Heart right ventricle (tissue), 16 donors: ENCODE data around the gene YARS1. TPM values are rescaled to one million over a fixed set of nuclear protein-coding genes. Genes with fewer than 3 reads are reported as not detected.

Experiments used
- ATAC-seq, 8 donors: fragments of 200-7000 bp; cut with Tn5 transposase; one replicate each; pipeline ENCODE4 v1.9.1; 2020; ENCODE audit warnings: mild to moderate bottlenecking in 8 of 8, moderate library complexity in 8 of 8, moderate number of reproducible peaks in 1 of 8
- DNase-seq, 2 donors: peaks; one replicate each; pipeline ENCODE4 v3.0.0-alpha.2; 2020
- H3K27ac ChIP-seq, 10 donors: fragments of 200-600 bp; sonication (generic) in 2 of 10; one replicate each; pipeline versions ENCODE4 v1.5.0 to v1.8.0; 2020 to 2022; ENCODE audit warnings: mild to moderate bottlenecking in 3 of 10
- H3K27me3 ChIP-seq, 7 donors: fragments of 200-600 bp; one replicate each; pipeline ENCODE4 v1.8.0; 2021 to 2022; ENCODE audit warnings: mild to moderate bottlenecking in 2 of 7
- H3K36me3 ChIP-seq, 9 donors: fragments of 200-600 bp; sonication (generic) in 1 of 9; one replicate each; pipeline versions ENCODE4 v1.5.0 to v1.8.0; 2020 to 2022; ENCODE audit warnings: mild to moderate bottlenecking in 2 of 9
- H3K4me1 ChIP-seq, 9 donors: fragments of 200-600 bp; sonication (generic) in 1 of 9; one replicate each; pipeline versions ENCODE4 v1.5.0 to v1.8.0; 2020 to 2022; ENCODE audit warnings: mild to moderate bottlenecking in 4 of 9
- H3K4me3 ChIP-seq, 10 donors: fragments of 200-600 bp; sonication (generic) in 2 of 10; one replicate each; pipeline versions ENCODE4 v1.5.0 to v1.8.0; 2020 to 2022; ENCODE audit warnings: mild to moderate bottlenecking in 7 of 10, moderate library complexity in 2 of 10
- H3K9me3 ChIP-seq, 11 donors: fragments of 200-600 bp in 10 of 11; sonication (generic) in 2 of 11; one replicate each; pipeline versions ENCODE4 v1.5.0 to v1.8.0; 2013 to 2022; ENCODE audit warnings: mild to moderate bottlenecking in 2 of 11, control low read depth in 1 of 11, moderate library complexity in 1 of 11
- WGBS, 2 donors: extraction: QIAGEN DNeasy Blood & Tissue Kit; methylation state at CpG; one replicate each; pipeline ENCODE4 v1.1.7; 2013; ENCODE audit warnings: inconsistent platforms in 1 of 2; 5-methylcytosine and 5-hydroxymethylcytosine counted together
- intact Hi-C, 10 donors: fragments of 100-400 bp; cut with DNase I; formaldehyde crosslinking; loops; one replicate each; pipeline versions ENCODE4 v1.11.1 to v1.14.2; 2022
- polyA plus RNA-seq, 2 donors: library from polyadenylated mRNA; stranded (reverse); fragments of 200-250 nt; gene quantifications; one replicate each; pipeline ENCODE4 v1.2.3, GENCODE V29; 2013
- total RNA-seq, 10 donors: library from RNA; stranded (reverse); fragmentation: NEBNext Ultra II Directional in 3 of 10; extraction: Animal tissue kit (Norgen Biotek cat#: 25700) in 3 of 10; gene quantifications; one replicate each; pipeline versions ENCODE4 v1.2.1 to v1.2.4, GENCODE V29; 2021 to 2023
- TF ChIP-seq, protein P1 (sequence below), 9 donors: fragments of 200-600 bp; sonication (generic) in 2 of 9; IDR thresholded peaks; one replicate each; pipeline versions ENCODE4 v1.5.0 to v1.8.0; 2021 to 2022; ENCODE audit warnings: antibody characterized with exemption in 9 of 9, mild to moderate bottlenecking in 5 of 9, moderate library complexity in 1 of 9
- donor health status: Arrhythmogenic right ventricular cardiomyopathy.
- donor health status: ischemic (EF 13 %, LVEDD 7.1; RV severe dilation, severe dysfunction).
- donor health status: healthy with polysubstance abuse.
- donor health status: DM: no; HTN: yes; CAD: no.
- donor health status: DM: no; HTN: no; CAD: no.
- donor health status: ischemic (EF 25% LVEDD 6.9; RV normal size, moderate dysfunction).
- donor health status: ischemic (EF 25% LVEDD 5.7; RV mildly dilated, moderate dysfunction).
- donor health status: healthy.
- donor health status: DM: yes; HTN: yes; CAD: no.
- donor health status: Ischemic cardiomyopathy.
- donor health status: ischemic (EF 35%, LVEDD 5.7; RV mildly dilated, moderate dysfunction).
- donor health status: nonischemic (EF 11% LVEDD 7.7; RV severe dilation, severe dysfunction).
- donor health status: DM: yes; HTN: yes; CAD: no.
- donor health status: PGD.
- donor health status: ischemic (EF 29% LVEDD 5.4; RV normal size, mild dysfunction).
- donor health status: nonischemic (EF 23%, LVEDD 6.1; RV moderate dilation, normal function).

YARS1 gene
- total and polyA plus RNA-seq, 12 donors = 20.5 to 48.5 (median 31.0) TPM

DNA sequence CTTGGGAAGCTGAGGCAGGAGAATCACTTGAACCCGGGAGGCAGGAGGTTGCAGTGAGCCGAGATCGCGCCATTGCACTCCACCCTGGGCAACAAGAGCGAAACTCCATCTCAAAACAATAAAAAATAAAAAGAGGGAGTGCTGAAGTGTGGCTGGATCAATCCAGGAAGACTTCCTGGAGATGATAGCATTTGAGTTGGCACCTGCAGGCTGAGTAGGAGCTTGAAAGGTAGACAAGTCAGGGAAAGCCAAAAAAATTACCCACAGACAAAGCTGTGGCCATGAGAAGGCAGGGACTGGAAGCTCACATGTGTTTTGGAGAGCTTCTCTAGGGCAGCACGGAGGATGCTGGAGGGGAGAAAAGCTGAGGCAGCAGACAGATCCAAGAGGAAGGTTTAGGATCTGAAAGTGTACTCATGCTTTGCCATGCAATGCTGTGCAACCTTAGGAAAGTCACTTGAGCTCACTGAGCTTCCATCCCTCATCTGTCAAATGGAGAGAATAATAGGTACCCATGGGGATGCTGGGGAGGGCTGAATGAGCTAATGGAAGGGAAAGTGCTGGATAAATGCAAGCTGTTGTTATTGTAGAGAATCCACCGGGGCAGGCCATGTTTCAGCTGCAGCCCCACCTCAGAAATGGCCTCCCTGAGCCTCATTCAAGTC is 88.6 kb downstream of the YARS1 start:
- TF ChIP-seq, protein P1, sequence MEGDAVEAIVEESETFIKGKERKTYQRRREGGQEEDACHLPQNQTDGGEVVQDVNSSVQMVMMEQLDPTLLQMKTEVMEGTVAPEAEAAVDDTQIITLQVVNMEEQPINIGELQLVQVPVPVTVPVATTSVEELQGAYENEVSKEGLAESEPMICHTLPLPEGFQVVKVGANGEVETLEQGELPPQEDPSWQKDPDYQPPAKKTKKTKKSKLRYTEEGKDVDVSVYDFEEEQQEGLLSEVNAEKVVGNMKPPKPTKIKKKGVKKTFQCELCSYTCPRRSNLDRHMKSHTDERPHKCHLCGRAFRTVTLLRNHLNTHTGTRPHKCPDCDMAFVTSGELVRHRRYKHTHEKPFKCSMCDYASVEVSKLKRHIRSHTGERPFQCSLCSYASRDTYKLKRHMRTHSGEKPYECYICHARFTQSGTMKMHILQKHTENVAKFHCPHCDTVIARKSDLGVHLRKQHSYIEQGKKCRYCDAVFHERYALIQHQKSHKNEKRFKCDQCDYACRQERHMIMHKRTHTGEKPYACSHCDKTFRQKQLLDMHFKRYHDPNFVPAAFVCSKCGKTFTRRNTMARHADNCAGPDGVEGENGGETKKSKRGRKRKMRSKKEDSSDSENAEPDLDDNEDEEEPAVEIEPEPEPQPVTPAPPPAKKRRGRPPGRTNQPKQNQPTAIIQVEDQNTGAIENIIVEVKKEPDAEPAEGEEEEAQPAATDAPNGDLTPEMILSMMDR (IDR thresholded peaks at IDR 0.05) = no peak
- 89 to 90% methylated on average over 7 of the region's 7 CpGs for WGBS, 2 donors
- no peak overlapping the region for H3K27ac ChIP-seq
- intact Hi-C loops = no loop called here
- ATAC-seq (no peak), DNase-seq (no peak)
- H3K4me1 ChIP-seq = peaks cover 6 to 21% (median 12%) of the 10 kb centered on the region in 9 donors
- no peaks in the 10 kb centered on the region for H3K36me3 ChIP-seq
- no peaks in the 10 kb centered on the region for H3K9me3 ChIP-seq
- H3K27me3 ChIP-seq = no peaks in the 10 kb centered on the region
- no peak overlapping the region for H3K4me3 ChIP-seq

DNA sequence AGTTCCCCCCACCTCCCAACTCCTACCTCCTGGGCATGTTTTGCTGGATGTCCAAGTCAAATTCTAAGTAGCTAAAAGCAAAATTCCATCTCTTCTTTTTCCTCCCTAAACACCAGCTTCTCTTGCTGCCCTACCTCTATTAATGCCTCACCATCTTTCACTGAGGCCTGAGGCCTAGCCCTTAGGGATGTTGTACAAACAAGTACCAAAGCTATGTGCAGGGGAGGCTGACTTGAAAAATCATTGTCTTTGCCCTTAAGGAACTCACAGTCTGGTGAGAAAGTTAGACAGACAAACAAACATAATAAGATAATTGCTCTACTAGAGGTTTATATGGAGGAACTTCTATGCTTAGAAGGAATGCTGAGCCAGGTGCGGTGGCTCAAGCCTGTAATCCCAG is 89.3 kb downstream of the YARS1 start:
- no peaks in the 10 kb centered on the region for H3K36me3 ChIP-seq
- DNase-seq (no peak), ATAC-seq (no peak)
- intact Hi-C loops = no loop called here
- H3K27ac ChIP-seq = no peak overlapping the region
- H3K9me3 ChIP-seq = no peaks in the 10 kb centered on the region
- H3K27me3 ChIP-seq = no peaks in the 10 kb centered on the region
- TF ChIP-seq, protein P1 (IDR thresholded peaks at IDR 0.05) = no peak
- H3K4me3 ChIP-seq = no peak overlapping the region
- WGBS, 2 donors = 100% methylated on average over 1 of the region's 1 CpG
- H3K4me1 ChIP-seq = peaks cover 6 to 21% (median 12%) of the 10 kb centered on the region in 9 donors

- Histone ChIP-seq H3K4me1 (peaks cover 6 to 21% (median 12%) of the 10 kb centered on the region in 9 donors), H3K9me3 (no peaks in the 10 kb centered on the region), H3K27me3 (no peaks in the 10 kb centered on the region), H3K36me3 (no peaks in the 10 kb centered on the region), H3K27ac (peak overlapping the region in 2 of 10 donors; percentile 38 to 41), H3K4me3 (no peak overlapping the region)
- ATAC-seq (peak in 1 of 8 donors; percentile 10), DNase-seq (no peak)
- TF ChIP-seq, protein P1 (IDR thresholded peaks at IDR 0.05) = no peak
- 75 to 85% methylated on average over 3 of the region's 3 CpGs for WGBS, 2 donors
- intact Hi-C loops = no loop called here
These were observed 91.6 kb downstream of the YARS1 start for GRCh38 chr1:32725615-32725982.

Other genes starting within 250 kb of the YARS1 start
- 10 to 100 TPM; 27.5 to 45.1 (median 32.6) TPM for gene ZBTB8OS, start 166.8 kb downstream of the YARS1 start, total RNA-seq
- 10 to 100 TPM; 54.7 to 65.0 TPM for gene ZBTB8OS, start 166.8 kb downstream of the YARS1 start, polyA plus RNA-seq
- gene RBBP4, start 166.2 kb downstream of the YARS1 start, total RNA-seq = 100 to 1,000 TPM in 8 of 10 donors, 10 to 100 TPM in 2; 86.6 to 119 (median 110) TPM
- gene RBBP4, start 166.2 kb downstream of the YARS1 start, polyA plus RNA-seq = 10 to 100 TPM; 17.9 to 50.7 TPM
- 10 to 100 TPM in 9 of 10 donors, 1 to 10 TPM in 1; 9.9 to 27.8 (median 17.7) TPM for gene SYNC, start 114.6 kb downstream of the YARS1 start, total RNA-seq
- gene SYNC, start 114.6 kb downstream of the YARS1 start, polyA plus RNA-seq = 10 to 100 TPM in 1 of 2 donors, 1 to 10 TPM in 1; 2.7 to 10.5 TPM
- gene S100PBP, start 295 bp upstream of the YARS1 start, total RNA-seq = 10 to 100 TPM in 8 of 10 donors, 1 to 10 TPM in 2; 9.2 to 18.0 (median 11.5) TPM
- gene S100PBP, start 295 bp upstream of the YARS1 start, polyA plus RNA-seq = 10 to 100 TPM in 1 of 2 donors, 1 to 10 TPM in 1; 3.7 to 19.2 TPM
- gene FNDC5, start 53.6 kb upstream of the YARS1 start, total RNA-seq = 100 to 1,000 TPM in 2 of 10 donors, 10 to 100 TPM in 8; 44.7 to 130 (median 73.5) TPM
- gene FNDC5, start 53.6 kb upstream of the YARS1 start, polyA plus RNA-seq = 10 to 100 TPM; 12.4 to 75.1 TPM
- gene HPCA, start 69.1 kb upstream of the YARS1 start, total RNA-seq = not detected
- gene HPCA, start 69.1 kb upstream of the YARS1 start, polyA plus RNA-seq = not detected
- 10 to 100 TPM in 7 of 10 donors, 1 to 10 TPM in 3; 4.5 to 22.5 (median 10.8) TPM for gene TMEM54, start 84.0 kb upstream of the YARS1 start, total RNA-seq
- 10 to 100 TPM in 1 of 2 donors, 1 to 10 TPM in 1; 8.4 to 18.2 TPM for gene TMEM54, start 84.0 kb upstream of the YARS1 start, polyA plus RNA-seq
- gene RNF19B, start 147.5 kb upstream of the YARS1 start, total RNA-seq = 10 to 100 TPM; 10.2 to 36.9 (median 13.8) TPM
- 1 to 10 TPM; 1.1 to 7.0 TPM for gene RNF19B, start 147.5 kb upstream of the YARS1 start, polyA plus RNA-seq
- 100 to 1,000 TPM in 9 of 10 donors, 10 to 100 TPM in 1; 93.3 to 154 (median 111) TPM for gene AK2, start 219.5 kb upstream of the YARS1 start, total RNA-seq
- 100 to 1,000 TPM; 175 to 305 TPM for gene AK2, start 219.5 kb upstream of the YARS1 start, polyA plus RNA-seq